GM23338 (cell line): ENCODE data around the gene SCAF8. TPM values are rescaled to one million over a fixed set of nuclear protein-coding genes. Genes with fewer than 3 reads are reported as not detected.

Experiments
- ATAC-seq: fragments of 200-7000 bp; cut with Tn5 transposase; 3 replicates; pipeline ENCODE4 v1.9.1; 2020
- DNase-seq: peaks from one replicate; pipeline ENCODE4 v3.0.0-alpha.2; 2015; ENCODE audit warnings: low spot score
- H2AFZ ChIP-seq: fragments of 200-600 bp; sonication (generic); 2 replicates; pipeline ENCODE4 v1.8.0; 2016; ENCODE audit warnings: antibody characterized with exemption, mild to moderate bottlenecking, moderate library complexity
- H3F3A ChIP-seq: fragments of 200-600 bp; sonication (generic); replicated peaks from 2 replicates; pipeline ENCODE4 v1.8.0; 2017; ENCODE audit warnings: antibody characterized with exemption, mixed run types, low read depth
- H3K27ac ChIP-seq: fragments of 200-600 bp; sonication (generic); 2 replicates; pipeline ENCODE4 v1.6.1; 2016; ENCODE audit warnings: low read depth
- H3K27me3 ChIP-seq: fragments of 200-600 bp; sonication (generic); 2 replicates; pipeline ENCODE4 v1.8.0; 2016; ENCODE audit warnings: mild to moderate bottlenecking, mixed run types, moderate library complexity; ENCODE audit not compliant: insufficient read depth
- H3K36me3 ChIP-seq: fragments of 200-600 bp; sonication (generic); 2 replicates; pipeline ENCODE4 v1.8.0; 2016; ENCODE audit warnings: mild to moderate bottlenecking; ENCODE audit not compliant: insufficient read depth
- H3K4me1 ChIP-seq: fragments of 200-600 bp; sonication (generic); 2 replicates; pipeline ENCODE4 v1.8.0; 2016; ENCODE audit warnings: mild to moderate bottlenecking, moderate library complexity; ENCODE audit not compliant: insufficient read depth
- H3K4me2 ChIP-seq: fragments of 200-600 bp; sonication (generic); 2 replicates; pipeline ENCODE4 v1.7.1; 2017; ENCODE audit warnings: mixed run types
- H3K4me3 ChIP-seq: fragments of 200-600 bp; sonication (generic); 2 replicates; pipeline ENCODE4 v1.6.1; 2016; ENCODE audit warnings: mixed run types
- H3K79me2 ChIP-seq: fragments of 200-600 bp; sonication (generic); replicated peaks from 2 replicates; pipeline ENCODE4 v1.8.0; 2017; ENCODE audit warnings: mild to moderate bottlenecking; ENCODE audit not compliant: insufficient read depth
- H3K9me2 ChIP-seq: fragments of 200-600 bp; sonication (generic); 2 replicates; pipeline ENCODE4 v1.8.0; 2017; ENCODE audit not compliant: insufficient read depth
- H4K20me1 ChIP-seq: fragments of 200-600 bp; sonication (generic); replicated peaks from 2 replicates; pipeline ENCODE4 v1.8.0; 2017; ENCODE audit warnings: mild to moderate bottlenecking; ENCODE audit not compliant: insufficient read depth
- H3K27ac Mint-ChIP-seq: 2 replicates; pipeline ENCODE4 v1.8.0; 2020; ENCODE audit warnings: inconsistent platforms, mild to moderate bottlenecking, moderate library complexity, mixed read lengths
- H3K27me3 Mint-ChIP-seq: 3 replicates; pipeline ENCODE4 v1.8.0; 2022; ENCODE audit warnings: low read depth, mild to moderate bottlenecking, moderate library complexity, mixed read lengths, inconsistent platforms; ENCODE audit not compliant: insufficient read depth, poor library complexity
- H3K36me3 Mint-ChIP-seq: 3 replicates; pipeline ENCODE4 v1.8.0; 2021; ENCODE audit warnings: low read depth, mild to moderate bottlenecking, inconsistent platforms, moderate library complexity, mixed read lengths
- H3K4me1 Mint-ChIP-seq: 3 replicates; pipeline ENCODE4 v1.8.0; 2020; ENCODE audit warnings: mild to moderate bottlenecking, inconsistent platforms, mixed read lengths
- H3K4me3 Mint-ChIP-seq: 3 replicates; pipeline ENCODE4 v1.8.0; 2021; ENCODE audit warnings: moderate library complexity, mild to moderate bottlenecking, inconsistent platforms, mixed read lengths
- H3K9me3 Mint-ChIP-seq: 3 replicates; pipeline ENCODE4 v1.8.0; 2020; ENCODE audit warnings: moderate library complexity, mild to moderate bottlenecking, inconsistent platforms, mixed read lengths
- CREB1 ChIP-seq: fragments of 250-450 bp; sonication (Bioruptor Pico); IDR thresholded peaks from 2 replicates; pipeline ENCODE4 v1.5.0; 2020; ENCODE audit warnings: low read depth, mild to moderate bottlenecking, moderate library complexity
- EZH2 ChIP-seq: fragments of 200-600 bp; sonication (generic); IDR thresholded peaks from one replicate; pipeline ENCODE4 v1.8.0; 2017; ENCODE audit warnings: antibody characterized with exemption, mild to moderate bottlenecking, low read depth; ENCODE audit not compliant: unreplicated experiment
- EZH2phosphoT487 ChIP-seq: fragments of 200-600 bp; sonication (generic); IDR thresholded peaks from one replicate; pipeline ENCODE4 v1.8.1; 2018; ENCODE audit warnings: antibody characterized with exemption; ENCODE audit not compliant: unreplicated experiment
- JUNB ChIP-seq: IDR thresholded peaks from one replicate; pipeline ENCODE4 v1.6.1; 2016; ENCODE audit warnings: antibody characterized with exemption; ENCODE audit not compliant: unreplicated experiment
- NANOG ChIP-seq: IDR thresholded peaks from 2 replicates; pipeline ENCODE4 v1.6.1; 2016; ENCODE audit warnings: antibody characterized with exemption, borderline replicate concordance
- POLR2AphosphoS5 ChIP-seq: IDR thresholded peaks from 2 replicates; pipeline ENCODE4 v1.6.1; 2016; ENCODE audit warnings: antibody characterized with exemption, low read depth
- STAT1 ChIP-seq: IDR thresholded peaks from one replicate; pipeline ENCODE4 v1.6.1; 2016; ENCODE audit warnings: antibody characterized with exemption; ENCODE audit not compliant: unreplicated experiment
- ZNF114 ChIP-seq: fragments of 250-450 bp; sonication (Bioruptor Pico); IDR thresholded peaks from 2 replicates; pipeline ENCODE4 v1.5.0; 2020; ENCODE audit warnings: mild to moderate bottlenecking, moderate library complexity
- ZNF331 ChIP-seq: fragments of 250-450 bp; sonication (Bioruptor Pico); IDR thresholded peaks from 2 replicates; pipeline ENCODE4 v1.5.0; 2020; ENCODE audit warnings: low read depth, mild to moderate bottlenecking, moderate library complexity
- polyA plus RNA-seq: library from polyadenylated mRNA; unstranded; fragments of >200 nt; fragmentation: Nextera tagmentation; extraction: Ambion mirVana; gene quantifications from 2 replicates; pipeline ENCODE4 v1.2.1, GENCODE V29; 2016
- total RNA-seq: library from RNA; depleted of rRNA; stranded (reverse); fragments of >200 nt; shearing (Covaris generic); gene quantifications from 2 replicates; pipeline ENCODE4 v1.2.3, GENCODE V29; 2014
- TF ChIP-seq, protein P1 (sequence below): IDR thresholded peaks from one replicate; pipeline ENCODE4 v1.6.1; 2018; ENCODE audit warnings: antibody characterized with exemption; ENCODE audit not compliant: unreplicated experiment
- TF ChIP-seq, protein P2 (sequence below): IDR thresholded peaks from 2 replicates; pipeline ENCODE4 v1.6.1; 2016; ENCODE audit warnings: antibody characterized with exemption
- TF ChIP-seq, protein P3 (sequence below): fragments of 250-450 bp; sonication (Bioruptor Pico); IDR thresholded peaks from 2 replicates; pipeline ENCODE4 v1.5.0; 2020; ENCODE audit warnings: mild to moderate bottlenecking, moderate library complexity
- TF ChIP-seq, protein P4 (sequence below), 2 experiments: fragments of 200-600 bp in 1 of 2; sonication (generic) in 1 of 2; conservative IDR thresholded peaks; 2 replicates each; pipeline versions ENCODE4 v1.5.1 to v1.6.1; 2016 to 2017; ENCODE audit warnings: antibody characterized with exemption in 2 of 2, low read depth in 2 of 2, mild to moderate bottlenecking in 2 of 2, moderate library complexity in 1 of 2

SCAF8 gene
- total and polyA plus RNA-seq, 2 experiments from 2014 or later, result 13.8 to 37.9 TPM

GRCh38 chr6:154792761-154793160, 59.5 kb downstream of the SCAF8 start:
- H3K27me3 Mint-ChIP-seq, result peaks cover 4% of the 10 kb centered on the region
- H4K20me1 ChIP-seq, result peaks cover 7% of the 10 kb centered on the region; the same call in 1 of the 2 replicates

More at GRCh38 chr6:154792761-154793160, 59.5 kb downstream of the SCAF8 start:
- no peak overlapping the region for H3K4me3 Mint-ChIP-seq
- no peaks in the 10 kb centered on the region for H3K4me1 Mint-ChIP-seq
- H3K27me3 ChIP-seq, result no peaks in the 10 kb centered on the region
- H3K36me3 Mint-ChIP-seq, result peaks cover 59% of the 10 kb centered on the region; the same call in 2 of the 3 replicates
- H3F3A ChIP-seq, result no peaks in the 10 kb centered on the region
- no peak overlapping the region for H3K27ac ChIP-seq
- H3K9me3 Mint-ChIP-seq, result no peaks in the 10 kb centered on the region
- TF ChIP-seq CREB1 (CRISPR knock-in tag) (no peak), JUNB (no peak), NANOG (no peak), ZNF331 (CRISPR knock-in tag) (no peak), STAT1 (no peak), POLR2AphosphoS5 (no peak), ZNF114 (no peak), EZH2 (no peak), EZH2phosphoT487 (no peak)
- TF ChIP-seq, protein P1, sequence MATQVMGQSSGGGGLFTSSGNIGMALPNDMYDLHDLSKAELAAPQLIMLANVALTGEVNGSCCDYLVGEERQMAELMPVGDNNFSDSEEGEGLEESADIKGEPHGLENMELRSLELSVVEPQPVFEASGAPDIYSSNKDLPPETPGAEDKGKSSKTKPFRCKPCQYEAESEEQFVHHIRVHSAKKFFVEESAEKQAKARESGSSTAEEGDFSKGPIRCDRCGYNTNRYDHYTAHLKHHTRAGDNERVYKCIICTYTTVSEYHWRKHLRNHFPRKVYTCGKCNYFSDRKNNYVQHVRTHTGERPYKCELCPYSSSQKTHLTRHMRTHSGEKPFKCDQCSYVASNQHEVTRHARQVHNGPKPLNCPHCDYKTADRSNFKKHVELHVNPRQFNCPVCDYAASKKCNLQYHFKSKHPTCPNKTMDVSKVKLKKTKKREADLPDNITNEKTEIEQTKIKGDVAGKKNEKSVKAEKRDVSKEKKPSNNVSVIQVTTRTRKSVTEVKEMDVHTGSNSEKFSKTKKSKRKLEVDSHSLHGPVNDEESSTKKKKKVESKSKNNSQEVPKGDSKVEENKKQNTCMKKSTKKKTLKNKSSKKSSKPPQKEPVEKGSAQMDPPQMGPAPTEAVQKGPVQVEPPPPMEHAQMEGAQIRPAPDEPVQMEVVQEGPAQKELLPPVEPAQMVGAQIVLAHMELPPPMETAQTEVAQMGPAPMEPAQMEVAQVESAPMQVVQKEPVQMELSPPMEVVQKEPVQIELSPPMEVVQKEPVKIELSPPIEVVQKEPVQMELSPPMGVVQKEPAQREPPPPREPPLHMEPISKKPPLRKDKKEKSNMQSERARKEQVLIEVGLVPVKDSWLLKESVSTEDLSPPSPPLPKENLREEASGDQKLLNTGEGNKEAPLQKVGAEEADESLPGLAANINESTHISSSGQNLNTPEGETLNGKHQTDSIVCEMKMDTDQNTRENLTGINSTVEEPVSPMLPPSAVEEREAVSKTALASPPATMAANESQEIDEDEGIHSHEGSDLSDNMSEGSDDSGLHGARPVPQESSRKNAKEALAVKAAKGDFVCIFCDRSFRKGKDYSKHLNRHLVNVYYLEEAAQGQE, result no peak
- TF ChIP-seq, protein P2, sequence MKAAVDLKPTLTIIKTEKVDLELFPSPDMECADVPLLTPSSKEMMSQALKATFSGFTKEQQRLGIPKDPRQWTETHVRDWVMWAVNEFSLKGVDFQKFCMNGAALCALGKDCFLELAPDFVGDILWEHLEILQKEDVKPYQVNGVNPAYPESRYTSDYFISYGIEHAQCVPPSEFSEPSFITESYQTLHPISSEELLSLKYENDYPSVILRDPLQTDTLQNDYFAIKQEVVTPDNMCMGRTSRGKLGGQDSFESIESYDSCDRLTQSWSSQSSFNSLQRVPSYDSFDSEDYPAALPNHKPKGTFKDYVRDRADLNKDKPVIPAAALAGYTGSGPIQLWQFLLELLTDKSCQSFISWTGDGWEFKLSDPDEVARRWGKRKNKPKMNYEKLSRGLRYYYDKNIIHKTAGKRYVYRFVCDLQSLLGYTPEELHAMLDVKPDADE, result no peak
- TF ChIP-seq, protein P3, sequence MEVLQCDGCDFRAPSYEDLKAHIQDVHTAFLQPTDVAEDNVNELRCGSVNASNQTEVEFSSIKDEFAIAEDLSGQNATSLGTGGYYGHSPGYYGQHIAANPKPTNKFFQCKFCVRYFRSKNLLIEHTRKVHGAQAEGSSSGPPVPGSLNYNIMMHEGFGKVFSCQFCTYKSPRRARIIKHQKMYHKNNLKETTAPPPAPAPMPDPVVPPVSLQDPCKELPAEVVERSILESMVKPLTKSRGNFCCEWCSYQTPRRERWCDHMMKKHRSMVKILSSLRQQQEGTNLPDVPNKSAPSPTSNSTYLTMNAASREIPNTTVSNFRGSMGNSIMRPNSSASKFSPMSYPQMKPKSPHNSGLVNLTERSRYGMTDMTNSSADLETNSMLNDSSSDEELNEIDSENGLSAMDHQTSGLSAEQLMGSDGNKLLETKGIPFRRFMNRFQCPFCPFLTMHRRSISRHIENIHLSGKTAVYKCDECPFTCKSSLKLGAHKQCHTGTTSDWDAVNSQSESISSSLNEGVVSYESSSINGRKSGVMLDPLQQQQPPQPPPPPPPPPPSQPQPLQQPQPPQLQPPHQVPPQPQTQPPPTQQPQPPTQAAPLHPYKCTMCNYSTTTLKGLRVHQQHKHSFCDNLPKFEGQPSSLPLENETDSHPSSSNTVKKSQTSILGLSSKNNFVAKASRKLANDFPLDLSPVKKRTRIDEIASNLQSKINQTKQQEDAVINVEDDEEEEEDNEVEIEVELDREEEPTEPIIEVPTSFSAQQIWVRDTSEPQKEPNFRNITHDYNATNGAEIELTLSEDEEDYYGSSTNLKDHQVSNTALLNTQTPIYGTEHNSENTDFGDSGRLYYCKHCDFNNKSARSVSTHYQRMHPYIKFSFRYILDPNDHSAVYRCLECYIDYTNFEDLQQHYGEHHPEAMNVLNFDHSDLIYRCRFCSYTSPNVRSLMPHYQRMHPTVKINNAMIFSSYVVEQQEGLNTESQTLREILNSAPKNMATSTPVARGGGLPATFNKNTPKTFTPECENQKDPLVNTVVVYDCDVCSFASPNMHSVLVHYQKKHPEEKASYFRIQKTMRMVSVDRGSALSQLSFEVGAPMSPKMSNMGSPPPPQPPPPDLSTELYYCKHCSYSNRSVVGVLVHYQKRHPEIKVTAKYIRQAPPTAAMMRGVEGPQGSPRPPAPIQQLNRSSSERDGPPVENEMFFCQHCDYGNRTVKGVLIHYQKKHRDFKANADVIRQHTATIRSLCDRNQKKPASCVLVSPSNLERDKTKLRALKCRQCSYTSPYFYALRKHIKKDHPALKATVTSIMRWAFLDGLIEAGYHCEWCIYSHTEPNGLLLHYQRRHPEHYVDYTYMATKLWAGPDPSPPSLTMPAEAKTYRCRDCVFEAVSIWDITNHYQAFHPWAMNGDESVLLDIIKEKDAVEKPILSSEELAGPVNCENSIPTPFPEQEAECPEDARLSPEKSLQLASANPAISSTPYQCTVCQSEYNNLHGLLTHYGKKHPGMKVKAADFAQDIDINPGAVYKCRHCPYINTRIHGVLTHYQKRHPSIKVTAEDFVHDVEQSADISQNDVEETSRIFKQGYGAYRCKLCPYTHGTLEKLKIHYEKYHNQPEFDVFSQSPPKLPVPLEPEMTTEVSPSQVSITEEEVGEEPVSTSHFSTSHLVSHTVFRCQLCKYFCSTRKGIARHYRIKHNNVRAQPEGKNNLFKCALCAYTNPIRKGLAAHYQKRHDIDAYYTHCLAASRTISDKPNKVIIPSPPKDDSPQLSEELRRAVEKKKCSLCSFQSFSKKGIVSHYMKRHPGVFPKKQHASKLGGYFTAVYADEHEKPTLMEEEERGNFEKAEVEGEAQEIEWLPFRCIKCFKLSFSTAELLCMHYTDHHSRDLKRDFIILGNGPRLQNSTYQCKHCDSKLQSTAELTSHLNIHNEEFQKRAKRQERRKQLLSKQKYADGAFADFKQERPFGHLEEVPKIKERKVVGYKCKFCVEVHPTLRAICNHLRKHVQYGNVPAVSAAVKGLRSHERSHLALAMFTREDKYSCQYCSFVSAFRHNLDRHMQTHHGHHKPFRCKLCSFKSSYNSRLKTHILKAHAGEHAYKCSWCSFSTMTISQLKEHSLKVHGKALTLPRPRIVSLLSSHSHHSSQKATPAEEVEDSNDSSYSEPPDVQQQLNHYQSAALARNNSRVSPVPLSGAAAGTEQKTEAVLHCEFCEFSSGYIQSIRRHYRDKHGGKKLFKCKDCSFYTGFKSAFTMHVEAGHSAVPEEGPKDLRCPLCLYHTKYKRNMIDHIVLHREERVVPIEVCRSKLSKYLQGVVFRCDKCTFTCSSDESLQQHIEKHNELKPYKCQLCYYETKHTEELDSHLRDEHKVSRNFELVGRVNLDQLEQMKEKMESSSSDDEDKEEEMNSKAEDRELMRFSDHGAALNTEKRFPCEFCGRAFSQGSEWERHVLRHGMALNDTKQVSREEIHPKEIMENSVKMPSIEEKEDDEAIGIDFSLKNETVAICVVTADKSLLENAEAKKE, result no peak
- TF ChIP-seq, protein P4, sequence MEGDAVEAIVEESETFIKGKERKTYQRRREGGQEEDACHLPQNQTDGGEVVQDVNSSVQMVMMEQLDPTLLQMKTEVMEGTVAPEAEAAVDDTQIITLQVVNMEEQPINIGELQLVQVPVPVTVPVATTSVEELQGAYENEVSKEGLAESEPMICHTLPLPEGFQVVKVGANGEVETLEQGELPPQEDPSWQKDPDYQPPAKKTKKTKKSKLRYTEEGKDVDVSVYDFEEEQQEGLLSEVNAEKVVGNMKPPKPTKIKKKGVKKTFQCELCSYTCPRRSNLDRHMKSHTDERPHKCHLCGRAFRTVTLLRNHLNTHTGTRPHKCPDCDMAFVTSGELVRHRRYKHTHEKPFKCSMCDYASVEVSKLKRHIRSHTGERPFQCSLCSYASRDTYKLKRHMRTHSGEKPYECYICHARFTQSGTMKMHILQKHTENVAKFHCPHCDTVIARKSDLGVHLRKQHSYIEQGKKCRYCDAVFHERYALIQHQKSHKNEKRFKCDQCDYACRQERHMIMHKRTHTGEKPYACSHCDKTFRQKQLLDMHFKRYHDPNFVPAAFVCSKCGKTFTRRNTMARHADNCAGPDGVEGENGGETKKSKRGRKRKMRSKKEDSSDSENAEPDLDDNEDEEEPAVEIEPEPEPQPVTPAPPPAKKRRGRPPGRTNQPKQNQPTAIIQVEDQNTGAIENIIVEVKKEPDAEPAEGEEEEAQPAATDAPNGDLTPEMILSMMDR (conservative IDR thresholded peaks at IDR 0.05; ENCODE audit: low read depth in 2 of 2), result no peak
- no peaks in the 10 kb centered on the region for H3K9me2 ChIP-seq
- peaks cover 36% of the 10 kb centered on the region for H3K79me2 ChIP-seq
- H3K4me3 ChIP-seq, result no peak overlapping the region
- H3K36me3 ChIP-seq, result peaks cover 11% of the 10 kb centered on the region; the same call in 1 of the 2 replicates
- no peak overlapping the region for H2AFZ ChIP-seq
- ATAC-seq (no peak), DNase-seq (no peak)
- no peaks in the 10 kb centered on the region for H3K4me1 ChIP-seq
- no peak overlapping the region for H3K4me2 ChIP-seq
- H3K27ac Mint-ChIP-seq, result no peak overlapping the region
